ENCODE measurements around the gene DHRSX. TPM values are rescaled to one million over a fixed set of nuclear protein-coding genes. Genes with fewer than 3 reads are reported as not detected.
"Not testable (repeated sequence)": the region's sequence is repeated elsewhere in the genome, so short reads cannot be mapped to it uniquely, and the experiment has no call there.

DHRSX gene
- total and polyA plus RNA-seq, 2 donors (not counting 1 experiment from before 2014, with no cell fraction given): 18.8 to 39.0 TPM

GRCh38 chrX:2351999-2352995, 148.5 kb downstream of the DHRSX start:
- WGBS (ENCODE audit: insufficient coverage): 97% methylated on average over 10 of the region's 19 CpGs
- Mint-ChIP-seq H3K9me3 (ENCODE audit: insufficient read depth) (peaks cover 5% of the 10 kb centered on the region), H3K4me3 (no peak overlapping the region), H3K27ac (peak overlapping the region; percentile 41), H3K27me3 (no peaks in the 10 kb centered on the region), H3K4me1 (peaks cover 15% of the 10 kb centered on the region)
- Histone ChIP-seq H2AFZ (ENCODE audit: insufficient read depth, low read depth, low read length, poor library complexity, severe bottlenecking) (no peak overlapping the region), H3K79me2 (ENCODE audit: control insufficient read depth, insufficient read depth, low read length) (peaks cover 21% of the 10 kb centered on the region), H3K9ac (ENCODE audit: low read length) (no peak overlapping the region), H3K27ac (ENCODE audit: low read length in 2 of 2) (no peak overlapping the region), H4K20me1 (ENCODE audit: control insufficient read depth, insufficient read depth, low read length, poor library complexity, severe bottlenecking) (no peaks in the 10 kb centered on the region), H3K36me3 (replicated peaks in 1 of 2; ENCODE audit: control extremely low read depth in 1 of 2, control insufficient read depth in 1 of 2, extremely low read depth in 1 of 2, insufficient read depth in 2 of 2, low read length in 1 of 2) (peaks cover 0 to 12% of the 10 kb centered on the region in 2 experiments), H3K4me3 (ENCODE audit: control extremely low read depth in 1 of 5, extremely low read depth in 1 of 5, insufficient read depth in 1 of 5, low read depth in 2 of 5, low read length in 4 of 5) (no peak overlapping the region), H3K4me1 (ENCODE audit: control insufficient read depth in 2 of 2, insufficient read depth in 2 of 2, low read length in 2 of 2) (peaks cover 2 to 4% of the 10 kb centered on the region in 2 donors), H3K27me3 (replicated peaks in 1 of 4; ENCODE audit: control extremely low read depth in 1 of 4, control insufficient read depth in 3 of 4, insufficient read depth in 4 of 4, low read length in 3 of 4) (no peaks in the 10 kb centered on the region), H3K4me2 (replicated peaks; ENCODE audit: low read depth, low read length, poor library complexity, severe bottlenecking) (no peak overlapping the region), H3K9me3 (ENCODE audit: control extremely low read depth in 1 of 3, control insufficient read depth in 2 of 3, insufficient read depth in 1 of 3, low read length in 2 of 3) (peaks cover 0 to 7% (median 0%) of the 10 kb centered on the region in 3 donors)
- TF ChIP-seq EZH2 (IDR thresholded peaks at IDR 0.05; ENCODE audit: borderline replicate concordance, insufficient read depth, low read depth, low read length, poor library complexity, severe bottlenecking): no peak
- TF ChIP-seq CTCF (IDR thresholded peaks at IDR 0.05): no peak
- ATAC-seq (ENCODE audit: low read depth) (no peak), DNase-seq (no peak)
- intact Hi-C loops (cut with micrococcal nuclease): no loop called here
- ChIA-PET POLR2A (no interaction called here), CTCF (no interaction called here)

GRCh38 chrX:2351321-2351720, 149.5 kb downstream of the DHRSX start:
- no peaks in the 10 kb centered on the region for H3K27me3 Mint-ChIP-seq
- H3K4me1 Mint-ChIP-seq: peaks cover 8% of the 10 kb centered on the region
- ChIA-PET POLR2A (no interaction called here), CTCF (no interaction called here)
- H3K9me3 ChIP-seq (ENCODE audit: control extremely low read depth in 1 of 3, control insufficient read depth in 2 of 3, insufficient read depth in 1 of 3, low read length in 2 of 3): peaks cover 0 to 9% (median 0%) of the 10 kb centered on the region in 3 donors
- peaks cover 0 to 12% of the 10 kb centered on the region in 2 experiments for H3K36me3 ChIP-seq (replicated peaks in 1 of 2; ENCODE audit: control extremely low read depth in 1 of 2, control insufficient read depth in 1 of 2, extremely low read depth in 1 of 2, insufficient read depth in 2 of 2, low read length in 1 of 2)
- H3K79me2 ChIP-seq (ENCODE audit: control insufficient read depth, insufficient read depth, low read length): peaks cover 21% of the 10 kb centered on the region
- peaks cover 5% of the 10 kb centered on the region for H3K9me3 Mint-ChIP-seq (ENCODE audit: insufficient read depth)
- no peak overlapping the region for H3K4me3 ChIP-seq (ENCODE audit: control extremely low read depth in 1 of 5, extremely low read depth in 1 of 5, insufficient read depth in 1 of 5, low read depth in 2 of 5, low read length in 4 of 5)
- H2AFZ ChIP-seq (ENCODE audit: insufficient read depth, low read depth, low read length, poor library complexity, severe bottlenecking): no peak overlapping the region
- no peak overlapping the region for H3K4me2 ChIP-seq (replicated peaks; ENCODE audit: low read depth, low read length, poor library complexity, severe bottlenecking)
- intact Hi-C loops (cut with micrococcal nuclease): no loop called here
- H4K20me1 ChIP-seq (ENCODE audit: control insufficient read depth, insufficient read depth, low read length, poor library complexity, severe bottlenecking): no peaks in the 10 kb centered on the region
- TF ChIP-seq CTCF (IDR thresholded peaks at IDR 0.05) (no peak), EZH2 (IDR thresholded peaks at IDR 0.05; ENCODE audit: borderline replicate concordance, insufficient read depth, low read depth, low read length, poor library complexity, severe bottlenecking) (no peak)
- DNase-seq: no peak
- H3K9ac ChIP-seq (ENCODE audit: low read length): no peak overlapping the region
- no peaks in the 10 kb centered on the region for H3K27me3 ChIP-seq (replicated peaks in 1 of 4; ENCODE audit: control extremely low read depth in 1 of 4, control insufficient read depth in 3 of 4, insufficient read depth in 4 of 4, low read length in 3 of 4)
- no peak overlapping the region for H3K27ac Mint-ChIP-seq
- H3K27ac ChIP-seq (ENCODE audit: low read length in 2 of 2): no peak overlapping the region
- no peaks in the 10 kb centered on the region for H3K4me1 ChIP-seq (ENCODE audit: control insufficient read depth in 2 of 2, insufficient read depth in 2 of 2, low read length in 2 of 2)
- H3K4me3 Mint-ChIP-seq: no peak overlapping the region
- ATAC-seq (ENCODE audit: low read depth): no peak

- H3K9me3 Mint-ChIP-seq (ENCODE audit: insufficient read depth); H2AFZ ChIP-seq (ENCODE audit: insufficient read depth, low read depth, low read length, poor library complexity, severe bottlenecking); H3K4me1 ChIP-seq (ENCODE audit: control insufficient read depth in 2 of 2, insufficient read depth in 2 of 2, low read length in 2 of 2); POLR2A ChIA-PET; CTCF ChIA-PET; H3K27me3 ChIP-seq (replicated peaks in 1 of 4; ENCODE audit: control extremely low read depth in 1 of 4, control insufficient read depth in 3 of 4, insufficient read depth in 4 of 4, low read length in 3 of 4); H3K27ac ChIP-seq (ENCODE audit: low read length in 2 of 2); H3K4me2 ChIP-seq (replicated peaks; ENCODE audit: low read depth, low read length, poor library complexity, severe bottlenecking); H3K27ac Mint-ChIP-seq; H3K9ac ChIP-seq (ENCODE audit: low read length); ATAC-seq (ENCODE audit: low read depth); H3K9me3 ChIP-seq (ENCODE audit: control extremely low read depth in 1 of 3, control insufficient read depth in 2 of 3, insufficient read depth in 1 of 3, low read length in 2 of 3); H3K4me3 Mint-ChIP-seq; H3K4me1 Mint-ChIP-seq; H4K20me1 ChIP-seq (ENCODE audit: control insufficient read depth, insufficient read depth, low read length, poor library complexity, severe bottlenecking); intact Hi-C loops (cut with micrococcal nuclease); DNase-seq; H3K4me3 ChIP-seq (ENCODE audit: control extremely low read depth in 1 of 5, extremely low read depth in 1 of 5, insufficient read depth in 1 of 5, low read depth in 2 of 5, low read length in 4 of 5); H3K27me3 Mint-ChIP-seq: not testable (repeated sequence)
- peaks cover 0 to 12% of the 10 kb centered on the region in 2 experiments for H3K36me3 ChIP-seq (replicated peaks in 1 of 2; ENCODE audit: control extremely low read depth in 1 of 2, control insufficient read depth in 1 of 2, extremely low read depth in 1 of 2, insufficient read depth in 2 of 2, low read length in 1 of 2)
- WGBS (ENCODE audit: insufficient coverage): 100% methylated on average over 1 of the region's 4 CpGs
- peaks cover 21% of the 10 kb centered on the region for H3K79me2 ChIP-seq (ENCODE audit: control insufficient read depth, insufficient read depth, low read length)
These were observed 150.1 kb downstream of the DHRSX start for GRCh38 chrX:2350703-2351102.
